ENCODE results near the gene SMURF1.
A peak's percentile ranks its signal among the peaks of the same experiment; 100 is the strongest.
"Not testable (repeated sequence)": the region's sequence is repeated elsewhere in the genome, so short reads cannot be mapped to it uniquely, and the experiment has no call there.

SMURF1 gene

DNA sequence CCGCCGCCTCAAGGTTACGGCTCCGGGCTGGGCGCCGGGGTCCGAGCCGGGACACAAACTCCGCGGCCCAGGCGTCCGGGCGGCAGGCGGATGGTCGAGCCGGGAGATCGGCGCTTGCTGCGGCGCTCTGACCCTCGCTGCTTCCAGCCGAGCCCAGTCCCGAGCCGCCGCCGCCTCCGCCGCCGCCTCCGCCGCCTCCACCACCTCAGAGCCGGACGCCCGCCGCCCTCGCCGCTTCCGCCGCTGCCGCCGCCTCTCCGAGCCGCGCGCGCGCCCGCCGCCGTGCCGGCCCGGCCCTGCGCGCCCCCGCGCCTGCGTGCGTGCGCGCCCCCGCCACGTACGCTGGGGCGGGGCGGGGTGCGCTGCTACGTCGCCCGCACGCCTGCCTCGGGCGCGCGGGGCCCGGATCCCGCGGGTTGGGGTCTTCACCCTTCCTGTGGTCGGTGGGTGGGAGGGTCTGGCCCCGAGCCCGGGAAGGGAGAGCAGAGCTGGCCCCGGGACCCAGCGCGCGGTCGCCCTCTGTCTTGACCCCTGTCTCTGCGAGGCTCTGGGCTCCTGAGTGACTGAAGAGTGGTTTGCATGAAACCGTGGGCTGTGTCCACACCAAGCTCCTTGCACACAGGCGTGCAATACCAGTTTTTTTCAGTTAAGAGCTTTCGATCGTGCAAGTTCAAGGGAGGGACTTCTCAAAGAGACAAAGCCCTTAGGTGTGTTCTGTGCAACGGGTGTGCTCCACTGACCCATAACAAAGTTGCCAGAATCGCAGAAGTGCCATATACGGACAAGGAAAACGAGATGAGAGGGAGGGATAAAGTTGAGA, at the start of gene SMURF1:
SMURF1 (minus strand) TSS at position 256 of the 820 bp plus-strand sequence. CDS start 328 bp downstream, outside the sequence.
- peak; percentile 70 for DNase-seq (ENCODE audit: low read depth)

DNA sequence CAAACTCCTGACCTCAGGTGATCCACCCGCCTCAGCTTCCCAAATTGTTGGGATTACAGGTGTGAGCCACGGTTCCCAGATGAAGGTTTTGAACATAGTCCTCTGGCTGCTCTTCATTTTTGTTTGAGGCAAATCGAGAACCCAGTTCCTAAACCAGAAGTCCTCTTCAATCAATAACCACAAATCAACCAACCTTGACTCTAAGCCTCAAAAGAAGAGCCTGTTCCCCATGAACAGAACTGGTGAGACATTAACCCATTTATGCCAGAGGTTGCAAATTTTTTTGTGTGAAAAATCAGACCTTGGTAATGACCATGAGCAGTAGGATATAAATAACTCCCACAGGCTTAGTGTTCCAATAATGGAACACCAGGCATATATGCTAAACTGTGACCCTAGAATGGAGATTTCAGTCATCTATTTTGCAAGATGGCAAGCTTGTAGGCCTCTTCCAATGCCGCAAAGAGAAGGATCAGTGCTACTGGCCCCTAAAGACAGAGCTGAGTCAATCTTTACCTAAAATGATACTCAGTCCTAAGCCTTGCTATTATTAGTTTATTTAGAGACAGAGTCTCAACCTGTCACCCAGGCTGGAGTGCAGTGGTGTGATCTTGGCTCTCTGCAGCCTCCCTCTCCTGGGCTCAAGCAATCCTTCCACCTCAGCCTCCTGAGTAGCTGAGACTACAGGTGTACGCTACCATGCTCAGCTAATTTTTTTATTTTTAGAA, 48.1 kb upstream of the SMURF1 start:
- no peak for DNase-seq (ENCODE audit: low read depth)

DNA sequence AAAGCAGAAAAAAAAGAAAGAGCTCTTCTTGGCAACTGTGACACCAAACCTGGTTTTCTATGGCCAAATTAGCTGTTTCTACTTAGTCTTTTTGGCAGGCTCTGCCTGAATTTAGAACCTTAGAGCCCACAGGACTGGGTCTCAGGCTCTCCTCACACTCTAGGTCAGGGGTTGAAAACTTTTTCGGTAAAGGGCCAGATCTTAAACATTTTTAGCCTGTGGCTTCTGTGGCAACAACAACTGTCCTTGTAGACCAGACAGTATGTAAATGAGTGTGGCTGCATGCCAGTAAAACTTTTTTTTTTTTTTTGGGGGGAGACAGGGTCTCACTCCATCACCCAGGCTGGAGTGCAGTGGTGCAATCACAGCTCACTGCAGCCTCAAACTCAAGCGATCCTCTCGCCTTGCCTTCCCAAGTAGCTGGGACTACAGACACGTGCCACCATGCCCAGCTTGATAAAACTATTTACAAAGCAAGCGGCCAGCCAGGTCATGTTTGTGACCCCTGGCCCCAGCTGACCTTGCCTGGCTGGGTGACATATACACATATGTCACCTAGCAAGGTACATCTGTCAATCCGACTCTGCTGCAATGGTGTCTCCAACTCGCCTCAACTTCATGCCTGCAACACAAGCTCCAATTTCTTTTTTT, 46.6 kb upstream of the SMURF1 start:
- no peak for DNase-seq (ENCODE audit: low read depth)

DNA sequence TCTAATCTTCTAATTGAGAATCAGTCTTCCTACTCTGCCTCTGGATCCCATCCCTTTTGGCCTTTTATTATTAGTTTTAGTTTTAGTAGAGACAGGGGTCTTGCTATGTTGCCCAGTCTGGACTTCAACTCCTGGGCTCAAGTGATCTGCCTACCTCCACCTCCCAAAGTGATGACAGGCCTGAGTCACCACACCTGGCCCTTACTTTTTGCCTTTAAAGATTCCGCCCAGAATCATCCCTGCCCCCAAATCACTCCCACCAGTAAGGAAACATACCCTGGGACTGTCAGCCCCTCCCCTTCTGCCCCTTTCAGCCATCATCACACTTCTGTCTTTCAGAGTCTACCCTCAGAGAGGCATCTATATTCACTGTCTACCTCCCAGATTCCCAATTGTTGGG, 45.3 kb upstream of the SMURF1 start:
- no peak for DNase-seq (ENCODE audit: low read depth)

DNA sequence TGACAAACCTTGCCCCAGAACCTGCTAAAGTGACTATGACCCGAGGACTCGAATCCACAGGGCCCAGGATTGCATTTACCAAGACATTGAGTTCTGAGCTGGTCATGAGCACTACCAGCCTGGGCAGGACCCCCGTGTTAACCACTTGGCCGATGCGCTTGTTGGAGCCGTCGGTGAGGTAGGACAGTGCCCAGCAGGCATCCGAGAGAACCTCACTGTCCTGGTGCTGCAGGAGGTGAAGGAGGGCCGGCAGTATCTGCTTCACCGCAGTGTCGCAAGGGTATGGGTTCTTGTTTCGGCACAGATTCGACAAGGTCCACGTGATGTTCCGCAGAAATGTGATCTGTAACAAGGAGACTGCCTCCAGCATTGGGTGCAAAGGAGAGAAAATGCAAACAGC, 44.3 kb upstream of the SMURF1 start:
- no peak for DNase-seq (ENCODE audit: low read depth)

DNA sequence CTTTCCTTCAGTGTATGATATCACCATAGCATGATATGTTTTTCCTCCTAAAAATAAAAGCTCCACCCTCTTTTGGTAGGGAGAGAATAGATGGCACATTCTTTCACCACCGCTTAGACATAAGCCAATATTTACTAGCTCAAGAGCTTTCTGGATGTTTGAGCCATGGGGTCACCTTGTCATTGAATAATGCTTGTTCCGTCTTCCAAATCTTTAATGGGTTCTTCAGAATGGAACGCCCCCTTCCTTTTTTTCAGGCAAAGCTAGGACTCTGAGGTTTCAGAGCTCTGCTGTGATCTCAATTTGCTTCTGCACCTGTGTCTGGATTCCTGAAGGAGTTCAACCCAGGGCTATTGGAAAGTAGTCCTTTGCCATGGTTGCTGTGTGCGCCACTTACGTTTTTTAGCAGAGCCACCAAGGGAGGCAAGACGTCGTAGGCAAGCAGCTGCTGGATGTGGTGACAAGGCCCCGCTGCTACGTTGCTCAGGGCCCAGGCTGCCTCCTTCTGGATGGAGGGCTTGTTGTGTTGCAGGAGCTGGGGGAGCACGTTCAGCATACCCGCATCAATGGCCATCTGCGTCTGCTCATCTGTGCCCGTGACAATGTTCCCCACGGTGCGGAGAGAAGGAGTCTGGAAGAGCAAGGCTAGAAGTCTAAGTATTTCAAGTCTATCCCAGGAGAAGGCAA, 40.8 kb upstream of the SMURF1 start:
- DNase-seq (ENCODE audit: low read depth): no peak

DNA sequence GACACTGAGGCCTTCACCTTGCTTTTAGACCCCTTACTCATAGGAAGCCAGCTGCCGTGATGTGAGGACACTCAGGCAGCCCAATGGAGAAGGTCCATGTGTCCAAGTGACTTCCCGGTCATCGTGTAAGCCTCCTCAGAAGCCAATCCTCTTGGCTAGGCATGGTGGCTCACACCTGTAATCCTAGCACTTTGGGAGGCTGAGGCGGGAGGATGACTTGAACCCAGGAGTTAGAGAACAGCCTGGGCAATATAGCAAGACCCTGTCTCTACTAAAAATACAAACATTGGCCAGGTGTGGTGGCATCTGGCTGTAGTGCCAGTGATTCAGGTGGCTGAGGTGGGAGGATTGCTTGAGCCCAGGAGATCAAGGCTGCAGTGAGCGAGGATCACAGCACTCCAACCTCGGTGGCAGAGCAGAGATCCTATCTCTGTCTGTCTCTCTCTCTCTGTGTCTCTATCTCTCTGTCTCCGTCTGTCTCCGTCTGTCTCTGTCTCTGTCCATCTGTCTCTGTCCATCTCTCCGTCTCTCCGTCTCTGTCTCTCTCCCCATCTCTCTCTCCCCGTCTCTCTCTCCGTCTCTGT, 36.3 kb upstream of the SMURF1 start:
- DNase-seq (ENCODE audit: low read depth): no peak

DNA sequence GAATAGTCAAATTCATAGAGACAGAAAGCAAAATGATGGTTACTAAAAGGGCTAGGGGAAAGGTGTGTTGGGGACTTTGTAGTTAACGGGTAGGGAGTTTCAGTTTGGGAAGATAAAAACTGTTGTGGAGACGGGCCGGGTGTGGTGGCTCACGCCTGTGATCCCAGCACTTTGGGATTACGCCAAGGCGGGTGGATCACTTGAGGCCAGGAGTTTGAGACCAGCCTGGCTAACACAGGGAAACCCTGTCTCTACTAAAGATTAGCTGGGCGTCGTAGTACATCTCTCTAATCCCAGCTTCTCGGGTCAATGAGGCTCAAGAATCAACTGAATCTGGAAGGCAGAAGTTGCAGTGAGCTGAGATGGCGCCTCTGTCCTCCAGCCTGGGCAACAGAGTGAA, 33.3 kb upstream of the SMURF1 start:
- DNase-seq (ENCODE audit: low read depth): no peak

DNA sequence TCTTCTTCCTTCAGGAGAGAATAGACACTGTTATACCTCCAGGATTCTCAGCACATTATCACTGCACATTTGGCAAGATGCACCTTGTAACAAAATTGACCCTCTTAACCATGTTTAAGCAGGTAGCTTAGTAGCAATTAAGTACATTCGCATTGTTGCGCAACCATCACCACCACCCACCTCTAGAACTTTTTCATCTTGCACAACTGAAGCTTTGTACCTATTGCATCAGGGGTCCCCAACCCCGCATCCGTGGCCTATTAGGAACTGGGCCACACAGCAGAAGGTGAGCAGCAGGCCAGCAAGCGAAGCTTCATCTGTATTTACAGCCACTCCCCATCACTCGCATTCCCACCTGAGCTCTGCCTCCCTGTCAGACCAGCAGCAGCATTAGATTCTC, 29.9 kb upstream of the SMURF1 start:
- DNase-seq (ENCODE audit: low read depth): no peak

DNA sequence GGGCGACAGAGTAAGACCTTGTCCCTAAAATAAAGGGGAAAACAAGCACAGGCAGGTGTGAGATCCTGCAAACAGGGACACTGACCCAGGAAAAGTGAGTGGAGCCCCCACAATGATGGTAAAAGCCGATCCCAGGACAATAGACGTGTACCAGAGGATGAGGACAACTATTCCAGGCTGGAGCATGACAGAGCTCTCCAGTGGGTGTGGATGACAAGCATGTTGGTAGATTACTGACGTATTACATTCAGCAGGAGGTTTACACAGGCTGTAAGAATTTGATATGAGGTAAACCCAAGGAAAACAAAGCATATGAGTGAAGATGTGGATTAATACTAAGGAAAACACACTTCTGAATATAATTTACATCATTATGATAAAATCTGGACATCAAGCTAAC, 27.8 kb upstream of the SMURF1 start:
- no peak for DNase-seq (ENCODE audit: low read depth)

DNA sequence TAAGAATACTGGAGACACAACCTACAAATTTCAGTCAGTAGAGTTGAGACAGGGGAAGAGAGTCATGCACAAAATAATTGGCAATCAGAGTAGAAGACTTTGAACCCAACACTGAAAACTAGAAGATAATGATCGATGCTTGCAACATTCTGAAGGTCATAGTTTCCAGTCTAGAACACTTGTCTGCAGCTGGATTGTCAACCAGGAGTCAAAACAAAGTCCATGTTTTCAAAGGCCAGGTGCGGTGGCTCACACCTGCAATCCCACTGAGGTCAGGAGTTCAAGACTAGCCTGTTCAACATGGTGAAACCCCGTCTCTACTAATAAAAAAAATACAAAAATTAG, 26.8 kb upstream of the SMURF1 start:
- no peak for DNase-seq (ENCODE audit: low read depth)

DNA sequence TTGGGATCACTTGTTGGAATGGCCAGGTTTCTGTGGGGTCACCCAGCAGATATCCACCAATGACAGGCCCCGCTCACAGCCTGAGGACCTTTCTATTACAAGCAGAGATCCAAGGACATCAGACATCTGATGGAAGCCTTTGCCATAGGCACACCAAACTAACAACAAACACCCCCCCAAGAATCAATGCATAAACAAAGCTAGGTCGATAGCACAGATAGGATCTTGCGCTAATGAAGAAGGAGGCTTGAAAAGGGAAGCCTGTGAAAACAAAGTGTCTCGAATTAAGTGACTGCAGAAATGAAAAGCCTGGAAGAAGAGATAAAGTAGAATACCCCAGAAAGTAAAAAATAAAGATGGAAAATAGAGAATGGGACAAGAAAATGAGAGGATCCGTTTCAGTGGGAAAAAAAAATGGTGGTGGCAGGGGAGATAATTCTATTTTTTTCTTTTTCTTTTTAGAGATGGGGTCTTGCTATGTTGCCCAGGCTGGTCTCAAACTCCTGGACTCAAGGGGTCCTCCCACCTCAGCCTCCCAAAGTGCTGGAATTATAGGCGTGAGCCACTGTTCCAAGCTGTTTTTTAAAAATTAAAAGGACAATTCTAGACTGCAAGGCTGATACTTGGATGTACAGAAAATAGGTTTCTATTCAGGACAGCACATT, 26.3 kb upstream of the SMURF1 start:
- DNase-seq (ENCODE audit: low read depth): no peak

DNA sequence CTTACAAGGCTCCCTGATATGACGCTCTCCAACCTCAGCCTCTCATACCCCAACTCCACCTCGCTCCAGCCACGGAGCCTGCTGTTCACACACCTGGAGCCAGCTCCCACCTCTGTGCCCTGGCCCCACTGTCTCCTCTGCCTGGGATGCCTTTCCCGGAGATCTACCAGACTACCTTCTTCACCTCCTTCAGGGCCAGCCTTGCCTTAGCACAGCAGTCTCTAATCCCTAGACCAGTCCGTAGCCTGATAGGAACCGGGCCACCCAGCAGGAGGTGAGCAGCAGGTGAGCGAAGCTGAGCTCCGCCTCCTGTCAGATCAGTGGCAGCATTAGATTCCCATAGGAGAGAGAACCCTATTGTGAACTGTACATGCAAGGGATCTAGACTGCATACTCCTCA, 23.2 kb upstream of the SMURF1 start:
- no peak for DNase-seq (ENCODE audit: low read depth)

DNA sequence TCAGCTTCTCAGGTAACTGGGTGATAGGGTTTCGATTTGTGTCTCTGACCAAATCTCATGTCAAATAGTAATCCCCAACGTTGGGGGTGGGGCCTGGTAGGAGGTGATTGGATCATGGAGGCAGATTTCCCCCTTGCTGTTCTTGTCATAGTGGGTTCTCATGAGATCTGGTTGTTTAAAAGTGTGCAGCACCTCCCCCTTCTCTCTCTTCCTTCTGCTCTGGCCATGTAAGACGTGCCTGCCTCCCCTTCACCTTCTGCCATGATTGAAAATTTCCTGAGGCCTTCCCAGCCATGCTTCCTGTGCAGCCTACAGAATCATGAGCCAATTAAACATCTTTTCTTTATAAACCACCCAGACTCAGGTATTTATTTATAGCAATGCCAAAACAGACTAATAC, 21.9 kb upstream of the SMURF1 start:
- no peak for DNase-seq (ENCODE audit: low read depth)

DNA sequence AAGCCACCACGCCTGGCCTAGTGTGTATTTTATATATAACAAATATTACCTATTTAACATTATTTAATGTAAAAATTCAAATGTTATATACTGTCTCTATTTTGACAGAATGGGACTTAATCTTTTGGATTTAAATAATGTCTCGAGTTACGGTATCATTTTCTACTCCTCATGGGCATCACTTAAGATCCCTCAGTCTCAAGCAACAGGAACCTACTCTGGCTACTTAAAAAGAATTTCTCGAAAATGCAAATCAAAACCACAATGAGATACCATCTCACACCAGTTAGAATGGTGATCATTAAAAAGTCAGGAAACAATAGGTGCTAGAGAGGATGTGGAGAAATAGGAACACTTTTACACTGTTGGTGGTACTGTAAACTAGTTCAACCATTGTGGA, 19.8 kb upstream of the SMURF1 start:
- DNase-seq (ENCODE audit: low read depth): not testable (repeated sequence)

DNA sequence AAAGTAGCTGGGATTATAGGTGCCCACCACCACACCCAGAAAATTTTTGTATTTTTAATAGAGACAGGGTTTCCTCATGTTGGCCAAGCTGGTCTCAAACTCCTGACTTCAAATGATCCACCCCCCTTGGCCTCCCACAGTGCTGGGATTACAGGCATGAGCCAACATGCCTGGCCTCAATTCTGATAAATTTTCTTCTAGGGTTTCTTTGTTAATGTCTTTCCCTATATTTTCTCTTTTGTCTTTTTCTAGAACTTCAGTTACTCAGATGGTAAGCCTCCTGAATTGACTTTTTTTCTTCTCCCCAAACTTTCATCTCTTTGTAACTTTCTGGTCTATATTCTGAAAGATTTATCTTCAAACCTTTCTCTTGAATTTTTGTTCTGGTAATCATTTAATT, 12.7 kb upstream of the SMURF1 start:
- no peak for DNase-seq (ENCODE audit: low read depth)

DNA sequence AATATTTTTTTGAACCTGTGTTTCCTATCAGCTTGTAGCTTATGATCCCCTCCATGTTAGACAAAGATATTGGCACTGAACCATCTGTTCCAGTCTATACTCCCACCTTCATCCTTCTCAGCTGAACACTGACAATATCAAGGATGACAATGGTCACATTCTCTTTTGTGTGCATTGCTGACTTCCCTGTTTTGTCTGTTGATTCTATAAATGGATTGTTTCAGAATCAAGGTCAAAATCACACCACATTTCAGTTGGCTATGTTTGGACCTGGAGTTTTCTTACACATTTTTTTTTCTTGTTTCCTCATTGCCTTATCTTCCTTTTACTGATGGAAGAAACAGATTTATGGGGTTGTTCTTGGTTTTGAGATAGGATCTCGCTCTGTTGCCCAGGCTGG, 11.3 kb upstream of the SMURF1 start:
- no peak for DNase-seq (ENCODE audit: low read depth)

DNA sequence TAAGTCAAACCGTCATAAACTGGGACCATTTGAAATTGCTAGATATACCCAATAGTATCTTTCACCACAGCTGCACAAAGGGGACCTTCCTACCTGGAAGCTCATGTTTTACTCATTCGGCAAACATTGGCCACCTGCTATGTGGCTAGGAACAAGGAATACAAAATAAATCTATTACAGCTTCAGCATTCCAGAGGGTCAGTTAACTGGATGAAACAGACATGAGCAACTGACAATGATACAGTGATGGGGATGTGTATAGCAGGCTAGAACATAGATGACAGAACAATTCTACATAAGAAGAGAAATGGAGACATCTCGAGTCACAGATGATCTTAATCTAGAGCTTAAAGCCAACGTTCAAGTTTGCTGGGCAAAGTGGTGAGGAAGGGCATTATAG, 3.1 kb upstream of the SMURF1 start:
- DNase-seq (ENCODE audit: low read depth): no peak

DNA sequence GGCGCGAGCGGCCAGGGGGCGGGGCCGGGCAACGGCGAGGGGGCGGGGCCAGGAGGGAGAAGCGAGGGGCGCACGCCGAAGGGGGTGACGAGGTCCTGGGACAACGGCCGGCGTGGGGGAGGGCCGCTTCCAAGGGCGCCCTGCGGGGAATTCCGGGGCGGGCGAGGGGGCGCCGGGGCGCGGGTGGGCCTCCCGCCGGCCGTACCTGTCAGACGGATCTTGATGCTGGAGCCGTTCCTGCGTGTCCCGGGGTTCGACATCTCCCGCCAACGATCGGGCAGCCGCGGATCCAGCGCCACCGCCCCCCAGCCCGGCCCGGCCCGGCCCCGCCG, 421 bp downstream of the SMURF1 start:
- DNase-seq (ENCODE audit: low read depth): no peak

DNA sequence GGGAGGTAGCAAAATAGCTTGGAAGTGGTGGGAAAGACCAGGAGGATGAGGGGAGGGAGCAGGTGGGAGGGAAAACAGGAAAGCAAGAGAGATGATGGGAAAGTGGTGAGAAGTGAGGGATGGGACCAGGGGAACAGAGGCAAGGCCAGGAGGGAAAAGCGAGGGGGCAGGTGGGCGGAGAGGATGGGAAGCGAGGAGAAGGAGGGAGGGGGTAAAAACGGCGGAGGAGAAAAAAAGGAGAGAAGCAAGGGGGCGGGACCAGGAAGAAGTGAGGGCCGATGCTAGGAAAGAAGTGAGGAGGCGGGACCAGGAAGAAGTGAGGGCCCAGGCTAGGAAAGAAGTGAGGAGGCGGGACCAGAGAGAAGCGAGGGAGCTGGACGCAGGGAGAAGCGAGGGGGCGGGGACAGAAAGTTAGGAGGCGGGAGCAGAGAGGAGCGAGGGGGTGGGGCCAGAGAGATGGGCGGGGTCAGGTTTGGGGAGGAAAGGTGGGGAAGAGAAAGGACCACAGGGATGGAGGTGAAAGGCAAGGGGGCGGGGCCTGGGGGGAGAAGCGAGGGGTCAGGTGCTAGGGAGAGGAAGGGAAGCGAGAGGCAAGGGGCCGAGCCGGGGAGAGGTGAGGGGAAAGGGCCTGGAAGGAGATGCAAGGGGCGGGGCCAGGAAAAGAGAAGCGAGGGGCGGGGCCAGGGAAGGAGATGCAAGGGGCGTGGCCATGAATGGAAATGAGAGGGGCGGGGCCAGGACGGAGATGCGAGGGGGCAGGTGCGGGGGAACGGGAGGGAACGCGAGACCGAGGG, 984 bp downstream of the SMURF1 start:
- peak; percentile 76 for DNase-seq (ENCODE audit: low read depth)

All from activated T-helper 1 cell treated with Interleukin-2 at 50 U/mL for 16 hours (primary cell).